ENCODE data around the gene MSANTD3.

Gene MSANTD3

GRCh38 chr9:100466829-100467221 is 39.9 kb downstream of the MSANTD3 start:
- DNase-seq = no peak

DNA sequence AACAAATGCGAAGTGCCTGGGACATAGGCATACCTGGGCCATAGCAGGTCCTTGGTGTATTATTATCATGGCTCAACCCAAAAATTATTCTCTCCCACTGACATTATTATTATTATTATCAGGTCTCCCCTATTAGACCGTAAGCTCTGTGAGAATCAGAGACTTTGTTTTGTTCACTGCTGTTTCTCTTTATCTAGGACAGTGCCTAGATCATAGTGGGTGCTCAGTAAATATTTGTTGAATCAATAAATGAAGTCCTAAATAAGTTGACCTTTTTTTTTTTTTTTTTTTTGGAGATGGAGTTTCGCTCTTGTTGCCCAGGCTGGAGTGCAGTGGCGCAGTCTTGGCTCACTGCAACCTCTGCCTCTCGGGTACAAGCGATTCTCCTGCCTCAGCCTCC is 41.1 kb downstream of the MSANTD3 start:
- DNase-seq = no peak

GRCh38 chr9:100472268-100472667 is 45.3 kb downstream of the MSANTD3 start:
- no peak for DNase-seq

- peak; percentile 5 for DNase-seq
Observed at GRCh38 chr9:100472788-100473275, 45.9 kb downstream of the MSANTD3 start, which contains the start of gene TMEFF1. TSS of gene TMEFF1 (plus strand) at chr9:100473149. CDS start at chr9:100473545, 396 bp downstream.

DNA sequence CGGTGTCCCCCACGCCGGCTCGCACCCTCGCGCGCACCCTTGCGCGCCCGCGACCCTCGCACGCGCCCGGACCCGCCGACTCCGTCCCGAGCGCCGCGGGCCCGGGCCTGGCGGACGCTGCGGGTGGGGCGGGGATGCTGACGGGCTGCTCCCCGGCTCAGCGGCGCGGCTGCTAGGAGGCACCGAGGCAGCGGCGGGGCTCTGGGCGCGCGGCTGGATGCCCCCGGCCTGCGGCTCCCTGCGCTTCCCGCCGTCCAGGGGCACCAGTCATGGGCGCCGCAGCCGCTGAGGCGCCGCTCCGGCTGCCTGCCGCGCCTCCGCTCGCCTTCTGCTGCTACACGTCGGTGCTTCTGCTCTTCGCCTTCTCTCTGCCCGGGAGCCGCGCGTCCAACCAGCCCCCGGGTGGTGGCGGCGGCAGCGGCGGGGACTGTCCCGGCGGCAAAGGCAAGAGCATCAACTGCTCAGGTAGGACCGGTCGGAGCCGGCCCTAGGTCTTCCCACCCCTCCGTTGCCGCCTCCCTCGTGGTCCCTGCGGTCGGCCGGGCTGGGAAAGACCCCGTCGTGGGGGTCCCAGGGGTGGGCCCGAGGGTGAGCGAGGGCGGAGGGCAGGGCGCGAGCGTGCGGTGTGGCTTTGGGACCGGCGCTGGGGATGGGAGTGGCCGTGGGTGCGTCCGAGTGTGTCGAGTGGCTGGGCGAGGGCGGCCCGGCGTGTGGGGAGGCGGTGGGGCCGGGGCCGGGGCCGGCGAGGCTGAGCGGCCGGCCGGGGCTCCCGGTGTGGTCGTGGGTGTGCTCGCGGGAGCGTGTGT is 46.5 kb downstream of the MSANTD3 start:
- no peak for DNase-seq

- DNase-seq = no peak
Observed at GRCh38 chr9:100474082-100474923, 47.4 kb downstream of the MSANTD3 start.

GRCh38 chr9:100474924-100475276 is 48.0 kb downstream of the MSANTD3 start:
- DNase-seq = no peak

DNA sequence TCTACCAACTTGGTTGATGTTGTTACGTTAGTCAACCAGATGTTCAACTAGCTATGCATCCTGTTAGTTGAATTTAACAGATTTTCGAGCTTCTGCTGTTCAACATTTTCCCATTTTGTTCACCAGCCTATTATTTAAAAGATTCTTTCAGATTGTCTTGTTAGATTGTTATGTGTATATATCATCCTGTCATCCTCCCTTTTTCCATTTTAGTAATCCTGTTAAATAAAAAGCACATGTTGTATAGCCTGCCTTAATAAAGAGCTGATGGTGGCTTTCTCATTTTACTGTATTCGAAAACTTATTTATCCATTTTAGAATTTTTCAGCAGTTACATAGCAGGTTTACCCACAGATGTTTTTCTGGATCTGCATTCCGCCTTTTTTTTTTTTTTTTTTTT is 50.3 kb downstream of the MSANTD3 start:
- DNase-seq = no peak

GRCh38 chr9:100478192-100478591 is 51.2 kb downstream of the MSANTD3 start:
- DNase-seq = no peak

- DNase-seq = no peak
Observed at GRCh38 chr9:100479820-100480219, 52.9 kb downstream of the MSANTD3 start.

- DNase-seq = no peak
Observed at GRCh38 chr9:100485196-100485595, 58.3 kb downstream of the MSANTD3 start.

GRCh38 chr9:100486479-100487176 is 59.7 kb downstream of the MSANTD3 start:
- DNase-seq = no peak

- DNase-seq = no peak
Observed at GRCh38 chr9:100488177-100488576, 61.2 kb downstream of the MSANTD3 start.

DNA sequence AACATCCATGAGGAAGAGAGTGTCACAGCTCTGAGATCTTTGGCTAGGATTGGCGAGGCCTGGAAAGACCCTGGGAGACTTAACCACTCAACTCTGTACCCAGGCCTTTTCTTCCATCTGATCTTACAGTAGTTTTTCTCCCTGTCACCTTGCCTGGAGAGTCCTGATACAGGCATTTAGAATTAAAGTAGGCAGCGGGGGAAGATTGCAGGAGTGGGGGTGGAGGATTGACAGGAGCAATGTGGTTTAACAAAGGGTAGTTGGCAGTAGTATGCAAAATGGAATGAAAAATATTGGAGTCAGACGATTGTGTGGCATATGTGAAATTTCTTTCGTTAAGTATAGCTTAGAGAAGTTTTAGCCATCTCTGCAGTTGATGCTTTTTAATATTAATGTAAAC is 62.9 kb downstream of the MSANTD3 start:
- DNase-seq = no peak

- DNase-seq = no peak
Observed at GRCh38 chr9:100492952-100493351, 66.0 kb downstream of the MSANTD3 start.

- DNase-seq = no peak
Observed at GRCh38 chr9:100498592-100498991, 71.6 kb downstream of the MSANTD3 start.

DNA sequence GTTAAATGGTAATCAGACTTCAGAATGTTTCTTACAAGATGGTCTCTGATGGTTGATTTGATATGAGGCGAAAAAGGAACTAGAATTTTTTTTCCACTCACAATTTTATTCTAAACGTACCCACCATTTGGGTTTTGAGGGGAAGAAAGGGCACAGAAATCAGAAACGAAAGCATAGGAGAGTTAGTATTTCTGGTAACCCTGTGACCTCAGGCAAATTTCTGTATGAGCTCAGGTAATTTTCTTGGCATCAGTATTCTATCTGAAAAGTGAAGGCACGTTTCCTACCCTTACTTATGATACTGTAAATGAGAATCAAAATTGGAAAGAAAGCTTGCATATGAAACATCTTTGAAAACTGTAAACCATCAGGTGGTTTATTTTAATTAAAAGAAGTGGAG is 72.5 kb downstream of the MSANTD3 start:
- DNase-seq = no peak

DNA sequence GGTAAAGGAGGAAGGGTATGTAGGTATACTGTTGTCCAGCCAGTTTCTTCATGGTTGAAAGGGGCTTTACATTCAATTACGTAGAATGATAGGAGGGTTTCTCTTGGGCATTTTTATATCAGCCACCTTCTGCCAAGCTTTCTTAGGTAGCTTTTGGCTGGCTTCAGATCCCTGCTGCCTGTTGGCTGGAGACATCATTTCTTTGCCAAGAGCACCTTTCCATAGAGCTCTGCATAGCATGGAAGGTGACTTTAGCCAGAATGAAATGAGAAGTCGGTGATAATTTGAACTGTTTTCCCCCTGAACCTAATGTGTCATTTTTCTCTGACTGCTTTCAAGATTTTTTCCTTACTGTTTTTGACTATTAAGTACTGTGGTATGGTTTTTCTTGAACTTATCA is 72.9 kb downstream of the MSANTD3 start:
- no peak for DNase-seq
